H9 (cell line): Measurements from ENCODE around the gene CDH23. TPM values are rescaled to one million over a fixed set of nuclear protein-coding genes. Genes with fewer than 3 reads are reported as not detected.

Experiments
- DNase-seq: peaks from one replicate; pipeline ENCODE4 v3.0.0-alpha.2; 2017
- H2AFZ ChIP-seq: one replicate; pipeline ENCODE4 v1.6.1; 2013; ENCODE audit warnings: mild to moderate bottlenecking, low read length, control low read depth, moderate library complexity
- H2AK5ac ChIP-seq: 2 replicates; pipeline ENCODE4 v1.6.1; 2013; ENCODE audit warnings: low read length, control low read depth, mixed read lengths; ENCODE audit not compliant: insufficient read length
- H2BK120ac ChIP-seq: one replicate; pipeline ENCODE4 v1.6.1; 2013; ENCODE audit warnings: low read depth, mild to moderate bottlenecking, low read length, control low read depth, inconsistent platforms; ENCODE audit not compliant: poor library complexity, severe bottlenecking
- H2BK12ac ChIP-seq: 2 replicates; pipeline ENCODE4 v1.6.1; 2013; ENCODE audit warnings: low read length, control low read depth, mixed read lengths, low read depth; ENCODE audit not compliant: insufficient read length
- H2BK15ac ChIP-seq: 2 replicates; pipeline ENCODE4 v1.6.1; 2013; ENCODE audit warnings: low read depth, low read length, control low read depth
- H2BK20ac ChIP-seq: one replicate; pipeline ENCODE4 v1.6.1; 2013; ENCODE audit warnings: low read depth, mild to moderate bottlenecking, low read length, control low read depth, inconsistent platforms; ENCODE audit not compliant: poor library complexity, severe bottlenecking
- H2BK5ac ChIP-seq: 2 replicates; pipeline ENCODE4 v1.6.1; 2013; ENCODE audit warnings: low read length, control low read depth, mixed read lengths; ENCODE audit not compliant: insufficient read length
- H3K14ac ChIP-seq: 2 replicates; pipeline ENCODE4 v1.6.1; 2013; ENCODE audit warnings: low read length, control low read depth; ENCODE audit not compliant: insufficient read depth
- H3K18ac ChIP-seq: 2 replicates; pipeline ENCODE4 v1.6.1; 2013; ENCODE audit warnings: low read depth, mild to moderate bottlenecking, mixed read lengths, low read length, control low read depth; ENCODE audit not compliant: insufficient read length
- H3K23ac ChIP-seq: 2 replicates; pipeline ENCODE4 v1.6.1; 2013; ENCODE audit warnings: low read length, control low read depth, mixed read lengths, low read depth; ENCODE audit not compliant: insufficient read length
- H3K23me2 ChIP-seq: 2 replicates; pipeline ENCODE4 v1.6.1; 2013; ENCODE audit warnings: low read depth, mild to moderate bottlenecking, mixed read lengths, low read length, control low read depth; ENCODE audit not compliant: insufficient read length, poor library complexity, severe bottlenecking
- H3K27ac ChIP-seq: 2 replicates; pipeline ENCODE4 v1.5.1; 2013; ENCODE audit warnings: low read length, control low read depth, mixed read lengths, low read depth; ENCODE audit not compliant: insufficient read length
- H3K27me3 ChIP-seq: 2 replicates; pipeline ENCODE4 v1.6.1; 2013; ENCODE audit warnings: low read length, control low read depth, inconsistent platforms; ENCODE audit not compliant: insufficient read depth
- H3K4ac ChIP-seq: 2 replicates; pipeline ENCODE4 v1.6.1; 2013; ENCODE audit warnings: low read depth, mild to moderate bottlenecking, control low read depth, inconsistent platforms, low read length, moderate library complexity
- H3K4me1 ChIP-seq: 2 replicates; pipeline ENCODE4 v1.6.1; 2013; ENCODE audit warnings: low read length, control low read depth, inconsistent platforms; ENCODE audit not compliant: insufficient read depth
- H3K4me2 ChIP-seq: 2 replicates; pipeline ENCODE4 v1.6.1; 2013; ENCODE audit warnings: low read length, control low read depth, mixed read lengths; ENCODE audit not compliant: insufficient read length, insufficient read depth
- H3K56ac ChIP-seq: 2 replicates; pipeline ENCODE4 v1.6.1; 2013; ENCODE audit warnings: low read depth, mild to moderate bottlenecking, mixed read lengths, low read length, control low read depth; ENCODE audit not compliant: insufficient read length
- H3K79me1 ChIP-seq: 2 replicates; pipeline ENCODE4 v1.6.1; 2013; ENCODE audit warnings: low read depth, mild to moderate bottlenecking, moderate library complexity, low read length, control low read depth, inconsistent platforms; ENCODE audit not compliant: insufficient read depth, poor library complexity, severe bottlenecking
- H3K79me2 ChIP-seq: 2 replicates; pipeline ENCODE4 v1.6.1; 2013; ENCODE audit warnings: low read length, control low read depth, inconsistent platforms; ENCODE audit not compliant: insufficient read depth
- H3K9ac ChIP-seq: 2 replicates; pipeline ENCODE4 v1.6.1; 2013; ENCODE audit warnings: low read length, control low read depth, mixed read lengths; ENCODE audit not compliant: insufficient read length; ENCODE audit errors: extremely low read depth
- H3K9me3 ChIP-seq: one replicate; pipeline ENCODE4 v1.6.1; 2013; ENCODE audit warnings: low read depth, low read length, inconsistent platforms; ENCODE audit not compliant: control insufficient read depth
- H3T11ph ChIP-seq: one replicate; pipeline ENCODE4 v1.6.1; 2013; ENCODE audit warnings: mild to moderate bottlenecking, low read length, control low read depth, inconsistent platforms
- H4K20me1 ChIP-seq: one replicate; pipeline ENCODE4 v1.6.1; 2013; ENCODE audit not compliant: control insufficient read depth, insufficient read length, insufficient read depth
- H4K5ac ChIP-seq: 2 replicates; pipeline ENCODE4 v1.6.1; 2013; ENCODE audit warnings: low read depth, mild to moderate bottlenecking, mixed read lengths, low read length, control low read depth; ENCODE audit not compliant: insufficient read length
- H4K8ac ChIP-seq: replicated peaks from 2 replicates; pipeline ENCODE4 v1.6.1; 2013; ENCODE audit warnings: low read length, control low read depth, mixed read lengths, low read depth; ENCODE audit not compliant: insufficient read length
- H4K91ac ChIP-seq: 2 replicates; pipeline ENCODE4 v1.6.1; 2013; ENCODE audit warnings: low read depth, mild to moderate bottlenecking, moderate library complexity, mixed read lengths, low read length, control low read depth; ENCODE audit not compliant: insufficient read length
- H3K27ac Mint-ChIP-seq, 3 experiments: 2 replicates in 2 of 3; 3 replicates in 1 of 3; pipeline ENCODE4 v1.8.0; 2020 to 2021; ENCODE audit warnings: mixed read lengths in 3 of 3, mild to moderate bottlenecking in 1 of 3, moderate library complexity in 1 of 3
- H3K27me3 Mint-ChIP-seq: 2 replicates; pipeline ENCODE4 v1.8.0; 2021; ENCODE audit warnings: low read depth, mild to moderate bottlenecking, moderate library complexity, mixed read lengths
- H3K36me3 Mint-ChIP-seq, 3 experiments: 2 replicates in 2 of 3; 3 replicates in 1 of 3; pipeline ENCODE4 v1.8.0; 2020 to 2021; ENCODE audit warnings: low read depth in 3 of 3, mixed read lengths in 3 of 3; ENCODE audit not compliant: insufficient read depth in 1 of 3
- H3K4me1 Mint-ChIP-seq, 2 experiments: 2 replicates each; pipeline ENCODE4 v1.8.0; 2020; ENCODE audit warnings: mixed read lengths in 2 of 2
- H3K4me3 Mint-ChIP-seq, 2 experiments: 2 replicates in 1 of 2; 3 replicates in 1 of 2; pipeline ENCODE4 v1.8.0; 2020 to 2021; ENCODE audit warnings: mild to moderate bottlenecking in 2 of 2, mixed read lengths in 2 of 2, moderate library complexity in 1 of 2
- H3K9me3 Mint-ChIP-seq, 2 experiments: 2 replicates in 1 of 2; 3 replicates in 1 of 2; pipeline ENCODE4 v1.8.0; 2020; ENCODE audit warnings: mild to moderate bottlenecking in 2 of 2, mixed read lengths in 2 of 2, moderate library complexity in 1 of 2
- WGBS: extraction: QIAGEN DNeasy Blood & Tissue Kit; methylation state at CpG from one replicate; pipeline ENCODE4 v1.1.7; 2013; ENCODE audit warnings: missing lambda C conversion rate, low lambda C conversion rate, mixed read lengths; ENCODE audit not compliant: insufficient read length; ENCODE audit errors: extremely low coverage; 5-methylcytosine and 5-hydroxymethylcytosine counted together
- total RNA-seq: library from RNA; stranded (reverse); gene quantifications from 2 replicates; pipeline ENCODE4 v1.2.1, GENCODE V29; 2021
- TF ChIP-seq, protein P1 (sequence below): fragments of 200-600 bp; sonication (generic); conservative IDR thresholded peaks from 3 replicates; pipeline ENCODE4 v1.8.0; 2021; ENCODE audit warnings: antibody characterized with exemption, mild to moderate bottlenecking

Gene CDH23
- total RNA-seq, 1 experiment from 2014 or later, result 2.1 TPM

DNA sequence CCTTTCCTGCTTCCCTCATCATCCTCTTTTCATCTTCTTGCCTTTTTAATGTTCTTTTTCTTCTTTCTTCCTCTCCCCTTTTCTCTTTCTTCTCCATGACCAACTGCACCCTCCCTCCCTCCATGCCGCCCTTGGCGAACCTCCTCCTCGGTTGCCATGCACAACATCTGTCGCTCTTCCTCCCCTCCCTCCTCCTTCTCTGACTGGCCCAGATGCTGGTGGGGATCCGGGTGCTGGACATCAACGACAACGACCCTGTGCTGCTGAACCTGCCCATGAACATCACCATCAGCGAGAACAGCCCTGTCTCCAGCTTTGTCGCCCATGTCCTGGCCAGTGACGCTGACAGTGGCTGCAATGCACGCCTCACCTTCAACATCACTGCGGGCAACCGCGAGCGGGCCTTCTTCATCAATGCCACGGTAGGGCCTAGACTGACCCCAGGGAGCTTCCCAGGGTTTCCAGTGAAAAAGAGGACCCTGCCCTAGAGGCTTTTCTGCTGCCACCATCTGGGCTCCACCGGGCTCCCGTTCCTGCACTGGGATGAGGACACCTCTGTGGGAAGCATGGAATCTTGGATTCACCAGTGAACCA lies 388.1 kb downstream of the CDH23 start:
- Mint-ChIP-seq H3K9me3 (no peaks in the 10 kb centered on the region; a peak in 1 of 5 replicates), H3K36me3 (no peaks in the 10 kb centered on the region), H3K27me3 (peaks cover 13% of the 10 kb centered on the region), H3K4me3 (no peak overlapping the region; a peak in 1 of 5 replicates), H3K4me1 (peaks cover 10 to 16% of the 10 kb centered on the region in 2 experiments), H3K27ac (no peak overlapping the region; a peak in 1 of 7 replicates)
- Histone ChIP-seq H3K79me1 (no peaks in the 10 kb centered on the region), H3K4ac (no peak overlapping the region), H3K9me3 (no peaks in the 10 kb centered on the region), H2BK15ac (no peak overlapping the region), H3K4me2 (no peak overlapping the region), H4K20me1 (no peaks in the 10 kb centered on the region), H4K8ac (no peak overlapping the region), H2BK20ac (no peak overlapping the region), H3K4me1 (no peaks in the 10 kb centered on the region), H2BK120ac (no peak overlapping the region), H4K5ac (no peak overlapping the region), H2AFZ (no peak overlapping the region), H2BK5ac (no peak overlapping the region), H3K14ac (no peak overlapping the region), H3K23me2 (no peaks in the 10 kb centered on the region), H4K91ac (no peak overlapping the region), H3K27me3 (no peaks in the 10 kb centered on the region), H3K27ac (no peak overlapping the region), H3T11ph (no peak overlapping the region), H3K23ac (no peak overlapping the region), H3K9ac (no peak overlapping the region), H3K18ac (no peak overlapping the region), H3K56ac (no peak overlapping the region), H2AK5ac (no peak overlapping the region), H3K79me2 (no peaks in the 10 kb centered on the region), H2BK12ac (no peak overlapping the region)
- no peak for DNase-seq
- TF ChIP-seq, protein P1, sequence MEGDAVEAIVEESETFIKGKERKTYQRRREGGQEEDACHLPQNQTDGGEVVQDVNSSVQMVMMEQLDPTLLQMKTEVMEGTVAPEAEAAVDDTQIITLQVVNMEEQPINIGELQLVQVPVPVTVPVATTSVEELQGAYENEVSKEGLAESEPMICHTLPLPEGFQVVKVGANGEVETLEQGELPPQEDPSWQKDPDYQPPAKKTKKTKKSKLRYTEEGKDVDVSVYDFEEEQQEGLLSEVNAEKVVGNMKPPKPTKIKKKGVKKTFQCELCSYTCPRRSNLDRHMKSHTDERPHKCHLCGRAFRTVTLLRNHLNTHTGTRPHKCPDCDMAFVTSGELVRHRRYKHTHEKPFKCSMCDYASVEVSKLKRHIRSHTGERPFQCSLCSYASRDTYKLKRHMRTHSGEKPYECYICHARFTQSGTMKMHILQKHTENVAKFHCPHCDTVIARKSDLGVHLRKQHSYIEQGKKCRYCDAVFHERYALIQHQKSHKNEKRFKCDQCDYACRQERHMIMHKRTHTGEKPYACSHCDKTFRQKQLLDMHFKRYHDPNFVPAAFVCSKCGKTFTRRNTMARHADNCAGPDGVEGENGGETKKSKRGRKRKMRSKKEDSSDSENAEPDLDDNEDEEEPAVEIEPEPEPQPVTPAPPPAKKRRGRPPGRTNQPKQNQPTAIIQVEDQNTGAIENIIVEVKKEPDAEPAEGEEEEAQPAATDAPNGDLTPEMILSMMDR, result no peak
- no CpG with 5 or more reads among the region's 18 CpGs for WGBS
